ENCODE measurements around the gene SLIT3.

DNA sequence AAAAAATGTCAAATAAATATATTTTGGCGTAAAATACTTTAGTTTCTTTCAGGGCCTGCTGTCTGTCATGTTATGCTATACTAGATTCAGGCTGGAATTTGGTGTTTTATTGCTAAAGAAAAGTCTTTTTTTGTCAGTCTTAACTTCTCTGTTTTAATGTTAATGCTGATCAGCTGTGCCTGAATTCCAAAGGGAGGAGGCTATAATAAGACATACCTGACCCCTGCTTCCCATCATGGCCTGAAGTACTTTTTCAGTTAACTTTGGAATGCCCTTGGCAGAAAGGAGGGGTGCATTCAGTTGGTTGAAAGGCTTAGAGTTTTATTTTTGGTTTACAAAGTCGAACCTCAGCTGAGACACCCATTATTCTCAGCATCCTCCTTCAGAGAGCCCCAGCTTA, 663.7 kb downstream of the SLIT3 start:
- TF ChIP-seq, protein P1, sequence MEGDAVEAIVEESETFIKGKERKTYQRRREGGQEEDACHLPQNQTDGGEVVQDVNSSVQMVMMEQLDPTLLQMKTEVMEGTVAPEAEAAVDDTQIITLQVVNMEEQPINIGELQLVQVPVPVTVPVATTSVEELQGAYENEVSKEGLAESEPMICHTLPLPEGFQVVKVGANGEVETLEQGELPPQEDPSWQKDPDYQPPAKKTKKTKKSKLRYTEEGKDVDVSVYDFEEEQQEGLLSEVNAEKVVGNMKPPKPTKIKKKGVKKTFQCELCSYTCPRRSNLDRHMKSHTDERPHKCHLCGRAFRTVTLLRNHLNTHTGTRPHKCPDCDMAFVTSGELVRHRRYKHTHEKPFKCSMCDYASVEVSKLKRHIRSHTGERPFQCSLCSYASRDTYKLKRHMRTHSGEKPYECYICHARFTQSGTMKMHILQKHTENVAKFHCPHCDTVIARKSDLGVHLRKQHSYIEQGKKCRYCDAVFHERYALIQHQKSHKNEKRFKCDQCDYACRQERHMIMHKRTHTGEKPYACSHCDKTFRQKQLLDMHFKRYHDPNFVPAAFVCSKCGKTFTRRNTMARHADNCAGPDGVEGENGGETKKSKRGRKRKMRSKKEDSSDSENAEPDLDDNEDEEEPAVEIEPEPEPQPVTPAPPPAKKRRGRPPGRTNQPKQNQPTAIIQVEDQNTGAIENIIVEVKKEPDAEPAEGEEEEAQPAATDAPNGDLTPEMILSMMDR (IDR thresholded peaks at IDR 0.05; ENCODE audit: low read depth, low read length, poor library complexity, severe bottlenecking) = no peak
- no peak for TF ChIP-seq EZH2phosphoT487 (IDR thresholded peaks at IDR 0.05; ENCODE audit: borderline replicate concordance, low read length)

Measured in DOHH2 (cell line).